Liver (tissue), 9 donors: ENCODE results near the gene LRP11. TPM values are rescaled to one million over a fixed set of nuclear protein-coding genes. Genes with fewer than 3 reads are reported as not detected.

Experiments
- DNase-seq: peaks from one replicate; pipeline ENCODE4 v3.0.0-alpha.2; 2017; ENCODE audit warnings: low spot score
- H3K27ac ChIP-seq, 2 donors: one replicate each; pipeline ENCODE4 v1.7.0; 2013; ENCODE audit warnings: inconsistent platforms in 2 of 2, low read length in 2 of 2, control low read depth in 1 of 2, low read depth in 1 of 2, mild to moderate bottlenecking in 1 of 2
- H3K27me3 ChIP-seq, 4 donors: one replicate each; pipeline versions ENCODE4 v1.6.1 to v1.7.0; 2013; ENCODE audit warnings: low read length in 3 of 4, inconsistent platforms in 1 of 4, mild to moderate bottlenecking in 1 of 4, moderate library complexity in 1 of 4; ENCODE audit not compliant: control insufficient read depth in 4 of 4, insufficient read depth in 4 of 4
- H3K36me3 ChIP-seq, 4 donors: one replicate each; pipeline versions ENCODE4 v1.6.1 to v1.7.0; 2013; ENCODE audit warnings: low read length in 3 of 4, mild to moderate bottlenecking in 3 of 4, low read depth in 1 of 4, moderate library complexity in 1 of 4; ENCODE audit not compliant: control insufficient read depth in 4 of 4, insufficient read depth in 3 of 4
- H3K4me1 ChIP-seq, 4 donors: one replicate each; pipeline versions ENCODE4 v1.6.1 to v1.7.0; 2013; ENCODE audit warnings: low read length in 3 of 4, mild to moderate bottlenecking in 3 of 4, moderate library complexity in 1 of 4; ENCODE audit not compliant: control insufficient read depth in 4 of 4, insufficient read depth in 4 of 4
- H3K4me3 ChIP-seq, 3 donors: one replicate each; pipeline versions ENCODE4 v1.6.1 to v1.7.0; 2013; ENCODE audit warnings: low read length in 3 of 3, control low read depth in 1 of 3, low read depth in 1 of 3, mild to moderate bottlenecking in 1 of 3
- H3K9ac ChIP-seq, 2 donors: one replicate each; pipeline ENCODE4 v1.7.0; 2013; ENCODE audit warnings: low read length in 2 of 2, mild to moderate bottlenecking in 2 of 2, moderate library complexity in 2 of 2, control low read depth in 1 of 2, low read depth in 1 of 2
- H3K9me3 ChIP-seq, 4 donors: one replicate each; pipeline versions ENCODE4 v1.6.1 to v1.7.0; 2013; ENCODE audit warnings: low read length in 3 of 4; ENCODE audit not compliant: control insufficient read depth in 4 of 4
- ATF3 ChIP-seq: IDR thresholded peaks from 2 replicates; pipeline ENCODE4 v1.6.1; 2016; ENCODE audit warnings: antibody characterized with exemption
- EGR1 ChIP-seq, 2 donors: IDR thresholded peaks; 2 replicates each; pipeline ENCODE4 v1.6.1; 2016 to 2018; ENCODE audit warnings: antibody characterized with exemption in 2 of 2, low read depth in 2 of 2
- FOXA1 ChIP-seq: IDR thresholded peaks from 2 replicates; pipeline ENCODE4 v1.6.1; 2016; ENCODE audit warnings: antibody characterized with exemption
- FOXA2 ChIP-seq: IDR thresholded peaks from 2 replicates; pipeline ENCODE4 v1.6.1; 2016; ENCODE audit warnings: antibody characterized with exemption
- GABPA ChIP-seq, 2 donors: IDR thresholded peaks in 1 of 2; conservative IDR thresholded peaks in 1 of 2; 2 replicates each; pipeline ENCODE4 v1.6.1; 2016; ENCODE audit warnings: antibody characterized with exemption in 2 of 2, mild to moderate bottlenecking in 1 of 2, moderate library complexity in 1 of 2
- HNF4A ChIP-seq, 2 donors: conservative IDR thresholded peaks; 2 replicates each; pipeline ENCODE4 v1.6.1; 2016; ENCODE audit warnings: antibody characterized with exemption in 2 of 2, mild to moderate bottlenecking in 2 of 2
- HNF4G ChIP-seq: IDR thresholded peaks from 2 replicates; pipeline ENCODE4 v1.6.1; 2016; ENCODE audit warnings: antibody characterized with exemption
- JUND ChIP-seq, 2 donors: IDR thresholded peaks; 2 replicates each; pipeline ENCODE4 v1.6.1; 2016; ENCODE audit warnings: antibody characterized with exemption in 2 of 2
- MAX ChIP-seq: IDR thresholded peaks from 2 replicates; pipeline ENCODE4 v1.6.1; 2016; ENCODE audit warnings: antibody characterized with exemption
- RAD21 ChIP-seq, 2 donors: IDR thresholded peaks; 2 replicates each; pipeline ENCODE4 v1.6.1; 2016; ENCODE audit warnings: antibody characterized with exemption in 2 of 2, mild to moderate bottlenecking in 2 of 2
- RXRA ChIP-seq, 2 donors: IDR thresholded peaks; 2 replicates each; pipeline ENCODE4 v1.6.1; 2017 to 2018; ENCODE audit warnings: antibody characterized with exemption in 2 of 2, mild to moderate bottlenecking in 1 of 2
- SP1 ChIP-seq: IDR thresholded peaks from 2 replicates; pipeline ENCODE4 v1.6.1; 2018; ENCODE audit warnings: antibody characterized with exemption, mild to moderate bottlenecking
- TAF1 ChIP-seq: conservative IDR thresholded peaks from 2 replicates; pipeline ENCODE4 v1.6.1; 2016; ENCODE audit warnings: antibody characterized with exemption, mild to moderate bottlenecking
- YY1 ChIP-seq: IDR thresholded peaks from 2 replicates; pipeline ENCODE4 v1.6.1; 2016; ENCODE audit warnings: antibody characterized with exemption, mild to moderate bottlenecking
- WGBS: extraction: QIAGEN DNeasy Blood & Tissue Kit; methylation state at CpG from one replicate; pipeline ENCODE4 v1.1.7; 2013; 5-methylcytosine and 5-hydroxymethylcytosine counted together
- polyA plus RNA-seq, 2 donors: library from polyadenylated mRNA; stranded (reverse) in 1 of 2; unstranded in 1 of 2; fragments of 200-250 nt in 1 of 2; fragments of >200 nt in 1 of 2; fragmentation: Nextera tagmentation in 1 of 2; extraction: Ambion mirVana in 1 of 2; gene quantifications; one replicate each; pipeline versions ENCODE4 v1.2.1 to v1.2.3, GENCODE V29; 2013 to 2015
- total RNA-seq, 2 donors: library from RNA; depleted of rRNA; stranded (reverse); fragments of >200 nt; gene quantifications; one replicate each; pipeline ENCODE4 v1.2.3, GENCODE V29; 2014
- TF ChIP-seq, protein P1 (sequence below): IDR thresholded peaks from 2 replicates; pipeline ENCODE4 v1.6.1; 2016; ENCODE audit warnings: antibody characterized with exemption
- TF ChIP-seq, protein P2 (sequence below): IDR thresholded peaks from 2 replicates; pipeline ENCODE4 v1.6.1; 2016; ENCODE audit warnings: antibody characterized with exemption, mild to moderate bottlenecking
- donor health status: healthy.
- donor health status: healthy.
- donor health status: healthy.
- donor health status: healthy.
- donor health status: healthy.

The LRP11 gene
- total and polyA plus RNA-seq, 4 donors, result 3.4 to 13.3 (median 6.0) TPM

GRCh38 chr6:149899926-149900619 is 35.9 kb upstream of the LRP11 start:
- TF ChIP-seq SP1, result no peak
- no peak for DNase-seq
- no peak overlapping the region for H3K9ac ChIP-seq
- H3K27ac ChIP-seq, result no peak overlapping the region
- no peaks in the 10 kb centered on the region for H3K36me3 ChIP-seq
- H3K4me1 ChIP-seq, result peaks cover 3 to 11% (median 7%) of the 10 kb centered on the region in 4 donors
- 92% methylated on average over 7 of the region's 7 CpGs for WGBS
- no peaks in the 10 kb centered on the region for H3K27me3 ChIP-seq
- no peak overlapping the region for H3K4me3 ChIP-seq
- no peaks in the 10 kb centered on the region for H3K9me3 ChIP-seq

- Histone ChIP-seq H3K27ac (no peak overlapping the region), H3K36me3 (no peaks in the 10 kb centered on the region), H3K27me3 (no peaks in the 10 kb centered on the region), H3K4me3 (no peak overlapping the region), H3K4me1 (peaks cover 3 to 11% (median 7%) of the 10 kb centered on the region in 4 donors), H3K9me3 (no peaks in the 10 kb centered on the region), H3K9ac (no peak overlapping the region)
- WGBS, result 90% methylated on average over 6 of the region's 6 CpGs
- no peak for DNase-seq
- TF ChIP-seq FOXA1 (no peak), GABPA (IDR thresholded peaks at IDR 0.05 in 1 of 2, conservative IDR thresholded peaks at IDR 0.05 in 1 of 2) (no peak), SP1 (no peak), MAX (no peak), FOXA2 (no peak)
- TF ChIP-seq, protein P1, sequence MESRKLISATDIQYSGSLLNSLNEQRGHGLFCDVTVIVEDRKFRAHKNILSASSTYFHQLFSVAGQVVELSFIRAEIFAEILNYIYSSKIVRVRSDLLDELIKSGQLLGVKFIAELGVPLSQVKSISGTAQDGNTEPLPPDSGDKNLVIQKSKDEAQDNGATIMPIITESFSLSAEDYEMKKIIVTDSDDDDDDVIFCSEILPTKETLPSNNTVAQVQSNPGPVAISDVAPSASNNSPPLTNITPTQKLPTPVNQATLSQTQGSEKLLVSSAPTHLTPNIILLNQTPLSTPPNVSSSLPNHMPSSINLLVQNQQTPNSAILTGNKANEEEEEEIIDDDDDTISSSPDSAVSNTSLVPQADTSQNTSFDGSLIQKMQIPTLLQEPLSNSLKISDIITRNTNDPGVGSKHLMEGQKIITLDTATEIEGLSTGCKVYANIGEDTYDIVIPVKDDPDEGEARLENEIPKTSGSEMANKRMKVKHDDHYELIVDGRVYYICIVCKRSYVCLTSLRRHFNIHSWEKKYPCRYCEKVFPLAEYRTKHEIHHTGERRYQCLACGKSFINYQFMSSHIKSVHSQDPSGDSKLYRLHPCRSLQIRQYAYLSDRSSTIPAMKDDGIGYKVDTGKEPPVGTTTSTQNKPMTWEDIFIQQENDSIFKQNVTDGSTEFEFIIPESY, result no peak
Observed at GRCh38 chr6:149899486-149899885, 35.3 kb upstream of the LRP11 start.

- no peaks in the 10 kb centered on the region for H3K36me3 ChIP-seq
- H3K4me3 ChIP-seq, result no peak overlapping the region
- no peaks in the 10 kb centered on the region for H3K9me3 ChIP-seq
- H3K27me3 ChIP-seq, result no peaks in the 10 kb centered on the region
- peaks cover 3 to 11% (median 7%) of the 10 kb centered on the region in 4 donors for H3K4me1 ChIP-seq
- H3K9ac ChIP-seq, result no peak overlapping the region
- no peak overlapping the region for H3K27ac ChIP-seq
- WGBS, result 98% methylated on average over 9 of the region's 9 CpGs
- no peak for DNase-seq
- TF ChIP-seq SP1 (no peak), YY1 (no peak), JUND (IDR thresholded peaks at IDR 0.05) (no peak), HNF4G (no peak), TAF1 (no peak), HNF4A (conservative IDR thresholded peaks at IDR 0.05) (no peak), EGR1 (IDR thresholded peaks at IDR 0.05; ENCODE audit: low read depth in 2 of 2) (no peak), GABPA (IDR thresholded peaks at IDR 0.05 in 1 of 2, conservative IDR thresholded peaks at IDR 0.05 in 1 of 2) (no peak), RAD21 (IDR thresholded peaks at IDR 0.05) (no peak), FOXA1 (no peak), FOXA2 (no peak), ATF3 (no peak), MAX (no peak), RXRA (IDR thresholded peaks at IDR 0.05) (no peak)
- TF ChIP-seq, protein P2, sequence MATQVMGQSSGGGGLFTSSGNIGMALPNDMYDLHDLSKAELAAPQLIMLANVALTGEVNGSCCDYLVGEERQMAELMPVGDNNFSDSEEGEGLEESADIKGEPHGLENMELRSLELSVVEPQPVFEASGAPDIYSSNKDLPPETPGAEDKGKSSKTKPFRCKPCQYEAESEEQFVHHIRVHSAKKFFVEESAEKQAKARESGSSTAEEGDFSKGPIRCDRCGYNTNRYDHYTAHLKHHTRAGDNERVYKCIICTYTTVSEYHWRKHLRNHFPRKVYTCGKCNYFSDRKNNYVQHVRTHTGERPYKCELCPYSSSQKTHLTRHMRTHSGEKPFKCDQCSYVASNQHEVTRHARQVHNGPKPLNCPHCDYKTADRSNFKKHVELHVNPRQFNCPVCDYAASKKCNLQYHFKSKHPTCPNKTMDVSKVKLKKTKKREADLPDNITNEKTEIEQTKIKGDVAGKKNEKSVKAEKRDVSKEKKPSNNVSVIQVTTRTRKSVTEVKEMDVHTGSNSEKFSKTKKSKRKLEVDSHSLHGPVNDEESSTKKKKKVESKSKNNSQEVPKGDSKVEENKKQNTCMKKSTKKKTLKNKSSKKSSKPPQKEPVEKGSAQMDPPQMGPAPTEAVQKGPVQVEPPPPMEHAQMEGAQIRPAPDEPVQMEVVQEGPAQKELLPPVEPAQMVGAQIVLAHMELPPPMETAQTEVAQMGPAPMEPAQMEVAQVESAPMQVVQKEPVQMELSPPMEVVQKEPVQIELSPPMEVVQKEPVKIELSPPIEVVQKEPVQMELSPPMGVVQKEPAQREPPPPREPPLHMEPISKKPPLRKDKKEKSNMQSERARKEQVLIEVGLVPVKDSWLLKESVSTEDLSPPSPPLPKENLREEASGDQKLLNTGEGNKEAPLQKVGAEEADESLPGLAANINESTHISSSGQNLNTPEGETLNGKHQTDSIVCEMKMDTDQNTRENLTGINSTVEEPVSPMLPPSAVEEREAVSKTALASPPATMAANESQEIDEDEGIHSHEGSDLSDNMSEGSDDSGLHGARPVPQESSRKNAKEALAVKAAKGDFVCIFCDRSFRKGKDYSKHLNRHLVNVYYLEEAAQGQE, result no peak
- TF ChIP-seq, protein P1, result no peak
Observed at GRCh38 chr6:149898966-149899365, 34.8 kb upstream of the LRP11 start.
